ENCODE data around the gene TNFSF13. TPM values are rescaled to one million over a fixed set of nuclear protein-coding genes. Genes with fewer than 3 reads are reported as not detected.

The TNFSF13 gene
- total and polyA plus RNA-seq, 4 donors = 17.7 to 28.6 (median 26.1) TPM

DNA sequence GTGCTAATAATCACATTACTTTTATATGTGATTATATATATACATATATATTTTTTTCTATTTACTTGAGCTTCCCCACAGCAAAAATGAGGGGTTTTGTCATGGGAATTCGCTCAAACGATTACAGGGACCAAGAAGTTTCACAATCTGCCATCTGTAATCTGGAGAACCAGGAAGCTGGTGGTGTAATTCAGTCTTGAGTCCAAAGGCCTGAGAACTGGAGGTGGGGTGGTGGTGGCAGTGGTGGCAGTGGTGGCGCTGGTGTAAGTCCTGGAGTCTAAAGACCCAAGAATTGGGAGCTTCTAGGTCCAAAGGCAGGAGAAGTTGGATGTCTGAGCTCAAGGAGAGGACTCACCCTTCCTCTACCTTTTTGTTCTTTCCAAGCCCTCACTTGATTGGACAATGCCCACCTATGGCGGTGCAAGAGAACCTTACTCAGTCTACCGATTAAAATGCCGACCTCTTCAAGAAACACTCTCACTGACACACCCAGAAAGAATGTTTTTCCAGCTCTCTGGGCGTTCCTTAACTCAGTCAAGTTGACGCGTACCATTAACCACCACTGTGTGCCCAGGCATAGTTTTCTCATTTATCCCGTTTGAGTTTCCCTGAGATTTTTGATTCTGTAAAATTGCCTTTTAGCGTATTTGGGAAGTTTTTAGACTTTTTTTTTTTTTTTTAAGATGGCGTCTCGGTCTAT, 42.5 kb upstream of the TNFSF13 start:
- Histone ChIP-seq H3K36me3 (ENCODE audit: control insufficient read depth in 1 of 2, insufficient read depth in 2 of 2, low read length in 1 of 2) (peaks cover 0 to 2% of the 10 kb centered on the region in 2 donors), H3K27ac (ENCODE audit: low read depth in 1 of 2, low read length in 2 of 2) (no peak overlapping the region), H3K9me3 (ENCODE audit: control insufficient read depth, low read length) (no peaks in the 10 kb centered on the region), H3K27me3 (ENCODE audit: control insufficient read depth in 1 of 2, insufficient read depth in 2 of 2, low read length in 1 of 2) (no peaks in the 10 kb centered on the region), H3K4me3 (ENCODE audit: low read length in 2 of 2) (no peak overlapping the region), H3K4me1 (ENCODE audit: control insufficient read depth in 1 of 2, insufficient read depth in 2 of 2, low read length in 2 of 2) (no peaks in the 10 kb centered on the region)
- ATAC-seq (ENCODE audit: low FRiP score) = no peak
- DNase-seq = no peak
- WGBS, 2 donors = 88 to 90% methylated on average over 13 of the region's 13 CpGs
- intact Hi-C loops (cut with DNase I) = loop anchor here in 1 of 2 donors (1.0 kb wide), 1 partner anchor 43 kb away; no protein-coding TSS in a partner anchor

DNA sequence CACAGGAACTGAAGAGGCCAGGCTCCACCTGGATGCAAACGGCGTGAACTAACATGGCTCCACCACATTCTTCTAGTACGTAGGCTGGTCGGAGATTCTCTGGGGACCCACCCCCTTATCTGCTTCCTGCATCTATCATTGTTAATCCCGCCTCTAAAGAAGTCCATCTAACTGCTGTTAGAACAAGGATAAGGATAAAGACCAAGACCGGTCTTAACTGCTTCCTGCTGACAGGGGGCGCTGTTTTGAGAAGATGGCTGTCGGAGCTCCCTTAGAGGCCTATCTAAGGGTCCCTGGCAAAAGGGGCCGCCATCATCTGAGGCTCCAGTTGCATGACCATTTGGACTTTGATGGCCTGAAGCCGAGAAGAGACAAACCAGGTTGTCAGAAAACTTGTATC, 35.5 kb upstream of the TNFSF13 start:
- 32 to 33% methylated on average over 10 of the region's 10 CpGs for WGBS, 2 donors
- no peak overlapping the region for H3K27ac ChIP-seq (ENCODE audit: low read depth in 1 of 2, low read length in 2 of 2)
- H3K36me3 ChIP-seq (ENCODE audit: control insufficient read depth in 1 of 2, insufficient read depth in 2 of 2, low read length in 1 of 2) = no peaks in the 10 kb centered on the region
- intact Hi-C loops (cut with DNase I) = loop anchor here in 1 of 2 donors (2.0 kb wide), 1 partner anchor 66 kb away; no protein-coding TSS in a partner anchor
- H3K4me1 ChIP-seq (ENCODE audit: control insufficient read depth in 1 of 2, insufficient read depth in 2 of 2, low read length in 2 of 2) = no peaks in the 10 kb centered on the region
- ATAC-seq (ENCODE audit: low FRiP score) (no peak), DNase-seq (no peak)
- no peaks in the 10 kb centered on the region for H3K9me3 ChIP-seq (ENCODE audit: control insufficient read depth, low read length)
- no peak overlapping the region for H3K4me3 ChIP-seq (ENCODE audit: low read length in 2 of 2)
- no peaks in the 10 kb centered on the region for H3K27me3 ChIP-seq (ENCODE audit: control insufficient read depth in 1 of 2, insufficient read depth in 2 of 2, low read length in 1 of 2)

- intact Hi-C loops (cut with DNase I) = no loop called here
- ATAC-seq (ENCODE audit: low FRiP score) = no peak
- H3K27me3 ChIP-seq (ENCODE audit: control insufficient read depth in 1 of 2, insufficient read depth in 2 of 2, low read length in 1 of 2) = no peaks in the 10 kb centered on the region
- DNase-seq = no peak
- H3K9me3 ChIP-seq (ENCODE audit: control insufficient read depth, low read length) = no peaks in the 10 kb centered on the region
- H3K4me3 ChIP-seq (ENCODE audit: low read length in 2 of 2) = no peak overlapping the region
- no peak overlapping the region for H3K27ac ChIP-seq (ENCODE audit: low read depth in 1 of 2, low read length in 2 of 2)
- H3K36me3 ChIP-seq (ENCODE audit: control insufficient read depth in 1 of 2, insufficient read depth in 2 of 2, low read length in 1 of 2) = no peaks in the 10 kb centered on the region
- no peaks in the 10 kb centered on the region for H3K4me1 ChIP-seq (ENCODE audit: control insufficient read depth in 1 of 2, insufficient read depth in 2 of 2, low read length in 2 of 2)
Measured at GRCh38 chr17:7528842-7529241, 29.7 kb upstream of the TNFSF13 start.

GRCh38 chr17:7530023-7530900, 28.3 kb upstream of the TNFSF13 start:
- H3K27me3 ChIP-seq (ENCODE audit: control insufficient read depth in 1 of 2, insufficient read depth in 2 of 2, low read length in 1 of 2) = no peaks in the 10 kb centered on the region
- intact Hi-C loops (cut with DNase I) = no loop called here
- ATAC-seq (ENCODE audit: low FRiP score) (no peak), DNase-seq (no peak)
- no peaks in the 10 kb centered on the region for H3K4me1 ChIP-seq (ENCODE audit: control insufficient read depth in 1 of 2, insufficient read depth in 2 of 2, low read length in 2 of 2)
- no peak overlapping the region for H3K4me3 ChIP-seq (ENCODE audit: low read length in 2 of 2)
- H3K36me3 ChIP-seq (ENCODE audit: control insufficient read depth in 1 of 2, insufficient read depth in 2 of 2, low read length in 1 of 2) = no peaks in the 10 kb centered on the region
- 84 to 91% methylated on average over 6 of the region's 6 CpGs for WGBS, 2 donors
- no peaks in the 10 kb centered on the region for H3K9me3 ChIP-seq (ENCODE audit: control insufficient read depth, low read length)
- no peak overlapping the region for H3K27ac ChIP-seq (ENCODE audit: low read depth in 1 of 2, low read length in 2 of 2)

- 76 to 81% methylated on average over 3 of the region's 3 CpGs for WGBS, 2 donors
- H3K27me3 ChIP-seq (ENCODE audit: control insufficient read depth in 1 of 2, insufficient read depth in 2 of 2, low read length in 1 of 2) = no peaks in the 10 kb centered on the region
- intact Hi-C loops (cut with DNase I) = no loop called here
- no peak overlapping the region for H3K4me3 ChIP-seq (ENCODE audit: low read length in 2 of 2)
- DNase-seq (no peak), ATAC-seq (ENCODE audit: low FRiP score) (no peak)
- no peaks in the 10 kb centered on the region for H3K4me1 ChIP-seq (ENCODE audit: control insufficient read depth in 1 of 2, insufficient read depth in 2 of 2, low read length in 2 of 2)
- peaks cover 7% of the 10 kb centered on the region for H3K9me3 ChIP-seq (ENCODE audit: control insufficient read depth, low read length)
- no peak overlapping the region for H3K27ac ChIP-seq (ENCODE audit: low read depth in 1 of 2, low read length in 2 of 2)
- H3K36me3 ChIP-seq (ENCODE audit: control insufficient read depth in 1 of 2, insufficient read depth in 2 of 2, low read length in 1 of 2) = no peaks in the 10 kb centered on the region
Measured at GRCh38 chr17:7538050-7538449, 20.5 kb upstream of the TNFSF13 start.

DNA sequence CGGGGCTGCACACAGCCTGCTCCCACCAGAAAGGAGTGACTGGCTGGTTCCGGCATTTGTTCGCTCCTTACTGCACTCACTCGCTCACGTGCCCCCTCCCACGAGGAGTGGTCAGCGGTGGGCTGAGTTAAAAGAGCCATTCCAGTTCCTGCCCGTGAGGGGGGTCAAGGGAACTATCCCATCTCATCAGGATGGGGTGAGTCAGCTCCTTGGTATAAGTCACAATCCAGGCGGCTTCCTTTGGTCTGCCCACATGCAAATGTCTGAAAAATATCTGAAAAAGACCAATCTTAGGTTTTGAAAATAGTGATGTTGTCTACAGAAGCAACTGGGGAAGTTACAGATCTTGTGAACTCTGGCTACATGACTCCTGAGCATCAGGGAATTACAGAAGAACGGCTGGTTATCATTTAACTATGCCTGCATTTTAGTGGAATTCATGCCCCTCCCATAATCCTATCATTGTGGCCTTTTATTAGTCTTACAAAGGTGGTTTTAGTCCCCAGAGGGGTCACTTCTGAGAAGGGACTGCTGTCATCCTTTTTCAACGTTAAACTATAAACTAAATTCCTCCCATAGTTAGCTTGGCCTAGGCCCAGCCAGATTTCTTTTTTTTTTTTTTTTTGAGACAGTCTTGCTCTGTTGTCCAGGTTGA, 19.5 kb upstream of the TNFSF13 start:
- intact Hi-C loops (cut with DNase I) = no loop called here
- H3K4me1 ChIP-seq (ENCODE audit: control insufficient read depth in 1 of 2, insufficient read depth in 2 of 2, low read length in 2 of 2) = no peaks in the 10 kb centered on the region
- H3K4me3 ChIP-seq (ENCODE audit: low read length in 2 of 2) = no peak overlapping the region
- no peak overlapping the region for H3K27ac ChIP-seq (ENCODE audit: low read depth in 1 of 2, low read length in 2 of 2)
- no peak for ATAC-seq (ENCODE audit: low FRiP score)
- no peaks in the 10 kb centered on the region for H3K27me3 ChIP-seq (ENCODE audit: control insufficient read depth in 1 of 2, insufficient read depth in 2 of 2, low read length in 1 of 2)
- WGBS, 2 donors = 67 to 72% methylated on average over 11 of the region's 11 CpGs
- H3K9me3 ChIP-seq (ENCODE audit: control insufficient read depth, low read length) = peaks cover 7% of the 10 kb centered on the region
- no peaks in the 10 kb centered on the region for H3K36me3 ChIP-seq (ENCODE audit: control insufficient read depth in 1 of 2, insufficient read depth in 2 of 2, low read length in 1 of 2)
- no peak for DNase-seq

- Histone ChIP-seq H3K36me3 (ENCODE audit: control insufficient read depth in 1 of 2, insufficient read depth in 2 of 2, low read length in 1 of 2) (no peaks in the 10 kb centered on the region), H3K27me3 (ENCODE audit: control insufficient read depth in 1 of 2, insufficient read depth in 2 of 2, low read length in 1 of 2) (no peaks in the 10 kb centered on the region), H3K4me3 (ENCODE audit: low read length in 2 of 2) (no peak overlapping the region), H3K9me3 (ENCODE audit: control insufficient read depth, low read length) (peaks cover 7% of the 10 kb centered on the region), H3K27ac (ENCODE audit: low read depth in 1 of 2, low read length in 2 of 2) (no peak overlapping the region), H3K4me1 (ENCODE audit: control insufficient read depth in 1 of 2, insufficient read depth in 2 of 2, low read length in 2 of 2) (no peaks in the 10 kb centered on the region)
- DNase-seq (peak in 1 of 2 donors; percentile 38), ATAC-seq (ENCODE audit: low FRiP score) (no peak)
- 93 to 97% methylated on average over 9 of the region's 9 CpGs for WGBS, 2 donors
- intact Hi-C loops (cut with DNase I) = no loop called here
Measured at GRCh38 chr17:7541074-7541621, 17.4 kb upstream of the TNFSF13 start.

DNA sequence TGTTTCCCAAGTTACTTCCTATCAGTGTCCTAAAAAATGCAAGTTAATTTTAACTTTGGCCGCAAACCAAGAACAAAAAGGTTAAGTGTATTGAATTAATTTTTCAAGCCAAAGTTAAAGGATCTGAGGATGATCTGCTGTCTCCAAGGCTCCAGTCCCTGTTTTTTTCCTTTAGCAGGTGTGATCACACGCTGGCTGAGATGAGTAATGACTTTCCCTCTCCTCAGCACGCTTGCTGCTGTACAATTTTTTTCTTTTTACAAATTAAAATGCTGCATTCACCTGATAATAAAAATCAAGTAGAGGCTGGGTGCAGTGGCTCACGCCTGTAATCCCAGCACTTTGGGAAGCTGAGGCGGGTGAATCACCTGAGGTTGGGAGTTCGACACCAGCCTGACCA, 13.6 kb upstream of the TNFSF13 start:
- H3K27me3 ChIP-seq (ENCODE audit: control insufficient read depth in 1 of 2, insufficient read depth in 2 of 2, low read length in 1 of 2) = no peaks in the 10 kb centered on the region
- H3K36me3 ChIP-seq (ENCODE audit: control insufficient read depth in 1 of 2, insufficient read depth in 2 of 2, low read length in 1 of 2) = no peaks in the 10 kb centered on the region
- H3K4me1 ChIP-seq (ENCODE audit: control insufficient read depth in 1 of 2, insufficient read depth in 2 of 2, low read length in 2 of 2) = no peaks in the 10 kb centered on the region
- intact Hi-C loops (cut with DNase I) = no loop called here
- ATAC-seq (ENCODE audit: low FRiP score) (no peak), DNase-seq (peak in 1 of 2 donors; percentile 20)
- no peak overlapping the region for H3K4me3 ChIP-seq (ENCODE audit: low read length in 2 of 2)
- no peak overlapping the region for H3K27ac ChIP-seq (ENCODE audit: low read depth in 1 of 2, low read length in 2 of 2)
- WGBS, 2 donors = 56 to 59% methylated on average over 6 of the region's 6 CpGs
- H3K9me3 ChIP-seq (ENCODE audit: control insufficient read depth, low read length) = no peaks in the 10 kb centered on the region
